Adipocyte (in vitro differentiated cells): ENCODE results near the gene ADGRG2.

Experiments used
- DNase-seq: peaks from one replicate; pipeline ENCODE4 v3.0.0-alpha.2; 2015; ENCODE audit warnings: low read depth
- H3K27me3 ChIP-seq: replicated peaks from 2 replicates; pipeline ENCODE4 v1.7.0; 2013; ENCODE audit warnings: mild to moderate bottlenecking, low read length, moderate library complexity; ENCODE audit not compliant: control insufficient read depth, insufficient read depth
- H3K36me3 ChIP-seq: 2 replicates; pipeline ENCODE4 v1.7.0; 2013; ENCODE audit warnings: low read length, mild to moderate bottlenecking, moderate library complexity; ENCODE audit not compliant: control insufficient read depth, insufficient read depth, severe bottlenecking
- H3K4me1 ChIP-seq: 2 replicates; pipeline ENCODE4 v1.7.0; 2013; ENCODE audit warnings: mild to moderate bottlenecking, low read length, moderate library complexity; ENCODE audit not compliant: control insufficient read depth, insufficient read depth
- H3K4me3 ChIP-seq: 2 replicates; pipeline ENCODE4 v1.7.0; 2013; ENCODE audit warnings: mild to moderate bottlenecking, low read length, moderate library complexity
- H3K9ac ChIP-seq: 2 replicates; pipeline ENCODE4 v1.7.0; 2013; ENCODE audit warnings: mild to moderate bottlenecking, low read length, moderate library complexity
- H3K9me3 ChIP-seq: 2 replicates; pipeline ENCODE4 v1.7.0; 2013; ENCODE audit warnings: mild to moderate bottlenecking, low read length, moderate library complexity; ENCODE audit not compliant: control insufficient read depth

The ADGRG2 gene

GRCh38 chrX:19003756-19004155 lies 118.5 kb downstream of the ADGRG2 start:
- Histone ChIP-seq H3K36me3 (no peaks in the 10 kb centered on the region), H3K9ac (no peak overlapping the region), H3K4me3 (no peak overlapping the region), H3K4me1 (no peaks in the 10 kb centered on the region), H3K9me3 (no peaks in the 10 kb centered on the region), H3K27me3 (no peaks in the 10 kb centered on the region)
- DNase-seq, result no peak

GRCh38 chrX:18998653-18999052 lies 123.6 kb downstream of the ADGRG2 start:
- no peak overlapping the region for H3K9ac ChIP-seq

DNA sequence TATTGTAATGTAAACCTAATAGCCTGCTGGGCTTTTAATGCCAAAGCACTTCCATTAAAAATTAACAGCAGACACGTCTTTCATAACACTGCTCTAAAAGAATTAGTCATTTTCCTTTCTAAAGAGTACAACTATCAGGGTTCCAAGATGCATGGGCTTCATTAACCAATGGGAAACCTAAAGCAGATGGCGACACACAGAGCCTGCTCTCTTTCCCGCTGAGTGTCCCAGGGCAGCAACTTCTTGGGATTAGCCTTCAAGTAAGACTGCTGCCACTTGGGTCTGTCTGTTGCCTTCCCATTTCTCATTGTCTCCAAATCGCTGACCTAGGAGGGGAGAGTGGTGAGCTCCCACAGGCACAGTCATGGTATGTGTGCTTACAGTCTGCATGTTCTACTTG lies 124.4 kb downstream of the ADGRG2 start:
- Histone ChIP-seq H3K36me3 (no peaks in the 10 kb centered on the region), H3K9me3 (no peaks in the 10 kb centered on the region), H3K27me3 (no peaks in the 10 kb centered on the region), H3K4me3 (no peak overlapping the region), H3K4me1 (peaks cover 7% of the 10 kb centered on the region), H3K9ac (no peak overlapping the region)
- no peak for DNase-seq

More at GRCh38 chrX:18998653-18999052, 123.6 kb downstream of the ADGRG2 start:
- H3K36me3 ChIP-seq, result no peaks in the 10 kb centered on the region
- H3K4me3 ChIP-seq, result no peak overlapping the region
- DNase-seq, result no peak
- peaks cover 7% of the 10 kb centered on the region for H3K4me1 ChIP-seq
- no peaks in the 10 kb centered on the region for H3K27me3 ChIP-seq
- no peaks in the 10 kb centered on the region for H3K9me3 ChIP-seq

- no peak for DNase-seq
- Histone ChIP-seq H3K9me3 (no peaks in the 10 kb centered on the region), H3K4me1 (peaks cover 7% of the 10 kb centered on the region), H3K9ac (no peak overlapping the region), H3K27me3 (no peaks in the 10 kb centered on the region), H3K36me3 (no peaks in the 10 kb centered on the region), H3K4me3 (no peak overlapping the region)
These were observed 125.7 kb downstream of the ADGRG2 start for GRCh38 chrX:18996536-18996935.

- H3K9me3 ChIP-seq, result no peaks in the 10 kb centered on the region
- H3K27me3 ChIP-seq, result no peaks in the 10 kb centered on the region
- peak overlapping the region; percentile 52 for H3K9ac ChIP-seq
- DNase-seq, result peak; percentile 54
- H3K4me3 ChIP-seq, result no peak overlapping the region
- H3K36me3 ChIP-seq, result no peaks in the 10 kb centered on the region
- peaks cover 7% of the 10 kb centered on the region for H3K4me1 ChIP-seq
These were observed 127.0 kb downstream of the ADGRG2 start for GRCh38 chrX:18995221-18995620.

DNA sequence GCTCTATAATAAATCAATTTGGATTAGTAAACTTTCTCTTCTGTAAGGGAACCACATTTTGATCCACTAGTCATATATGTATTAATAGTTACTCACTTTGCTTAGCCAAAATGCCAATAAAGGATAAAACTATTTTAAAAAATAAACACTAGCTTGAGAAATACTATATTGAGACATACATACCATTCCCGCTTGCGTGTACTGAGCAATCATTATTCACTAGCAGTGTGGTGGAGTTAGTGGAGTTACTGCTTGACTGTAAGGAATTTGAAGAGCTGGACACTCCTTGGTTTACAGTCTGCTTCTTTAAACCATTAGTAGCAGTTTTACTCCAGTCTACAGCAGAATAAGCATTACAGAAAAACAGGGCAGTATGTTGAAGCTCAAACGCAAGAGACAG lies 127.6 kb downstream of the ADGRG2 start:
- H3K9me3 ChIP-seq, result no peaks in the 10 kb centered on the region
- peak; percentile 71 for DNase-seq
- H3K36me3 ChIP-seq, result no peaks in the 10 kb centered on the region
- peaks cover 7% of the 10 kb centered on the region for H3K4me1 ChIP-seq
- H3K4me3 ChIP-seq, result no peak overlapping the region
- peak overlapping the region; percentile 52 for H3K9ac ChIP-seq
- no peaks in the 10 kb centered on the region for H3K27me3 ChIP-seq

GRCh38 chrX:18992829-18993228 lies 129.4 kb downstream of the ADGRG2 start:
- Histone ChIP-seq H3K4me1 (peaks cover 7% of the 10 kb centered on the region), H3K4me3 (no peak overlapping the region), H3K9ac (no peak overlapping the region), H3K27me3 (no peaks in the 10 kb centered on the region), H3K9me3 (no peaks in the 10 kb centered on the region), H3K36me3 (peaks cover 4% of the 10 kb centered on the region)
- no peak for DNase-seq

- Histone ChIP-seq H3K9ac (peak overlapping the region; percentile 83), H3K9me3 (no peaks in the 10 kb centered on the region), H3K4me3 (peak overlapping the region; percentile 85), H3K4me1 (no peaks in the 10 kb centered on the region), H3K36me3 (peaks cover 4% of the 10 kb centered on the region), H3K27me3 (no peaks in the 10 kb centered on the region)
- DNase-seq, result no peak
These were observed 137.2 kb downstream of the ADGRG2 start for GRCh38 chrX:18985186-18985435.

DNA sequence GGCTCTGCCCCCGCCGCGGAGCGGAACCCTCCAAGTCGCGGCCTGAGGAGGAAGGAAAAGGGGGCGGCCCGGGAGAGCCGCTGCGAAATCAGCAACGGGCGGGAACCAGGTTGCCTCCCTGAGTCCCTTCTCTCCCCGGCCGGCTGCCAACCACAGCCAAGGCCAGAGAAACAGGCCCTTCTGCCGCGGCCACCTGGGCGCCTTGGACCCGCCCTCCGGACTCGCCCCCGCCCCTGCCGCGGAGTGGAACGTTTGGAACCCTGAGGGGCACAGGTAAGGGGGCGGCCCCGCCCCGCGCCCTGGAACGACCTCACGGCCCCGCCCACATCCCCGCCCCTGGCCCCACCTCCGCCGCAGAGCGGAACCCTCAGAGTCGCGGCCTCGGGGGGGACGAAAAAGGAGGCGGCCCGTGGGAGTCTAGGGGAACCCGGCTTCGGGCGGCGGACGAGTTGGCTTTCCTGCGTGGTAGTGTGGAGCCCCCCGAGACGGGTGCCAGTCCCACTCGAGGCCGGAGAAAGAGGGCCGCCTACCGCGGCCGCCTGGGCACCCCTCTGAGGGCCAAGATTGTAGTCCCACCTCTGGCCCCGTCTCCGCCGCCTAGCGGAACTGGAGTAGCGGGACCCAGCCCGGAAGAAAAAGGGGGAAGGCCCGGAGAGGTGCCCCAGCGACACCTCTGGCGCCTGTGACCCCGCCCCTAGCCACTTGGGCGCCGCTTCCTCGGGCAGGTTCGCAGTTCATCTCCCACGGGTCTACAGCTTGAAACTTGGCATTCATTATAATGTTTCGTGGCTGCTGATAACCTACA lies 137.7 kb downstream of the ADGRG2 start:
- H3K4me3 ChIP-seq, result peak overlapping the region; percentile 85
- no peaks in the 10 kb centered on the region for H3K9me3 ChIP-seq
- peaks cover 4% of the 10 kb centered on the region for H3K36me3 ChIP-seq
- DNase-seq, result peak; percentile 81
- H3K9ac ChIP-seq, result peak overlapping the region; percentile 83
- no peaks in the 10 kb centered on the region for H3K4me1 ChIP-seq
- H3K27me3 ChIP-seq, result no peaks in the 10 kb centered on the region

DNA sequence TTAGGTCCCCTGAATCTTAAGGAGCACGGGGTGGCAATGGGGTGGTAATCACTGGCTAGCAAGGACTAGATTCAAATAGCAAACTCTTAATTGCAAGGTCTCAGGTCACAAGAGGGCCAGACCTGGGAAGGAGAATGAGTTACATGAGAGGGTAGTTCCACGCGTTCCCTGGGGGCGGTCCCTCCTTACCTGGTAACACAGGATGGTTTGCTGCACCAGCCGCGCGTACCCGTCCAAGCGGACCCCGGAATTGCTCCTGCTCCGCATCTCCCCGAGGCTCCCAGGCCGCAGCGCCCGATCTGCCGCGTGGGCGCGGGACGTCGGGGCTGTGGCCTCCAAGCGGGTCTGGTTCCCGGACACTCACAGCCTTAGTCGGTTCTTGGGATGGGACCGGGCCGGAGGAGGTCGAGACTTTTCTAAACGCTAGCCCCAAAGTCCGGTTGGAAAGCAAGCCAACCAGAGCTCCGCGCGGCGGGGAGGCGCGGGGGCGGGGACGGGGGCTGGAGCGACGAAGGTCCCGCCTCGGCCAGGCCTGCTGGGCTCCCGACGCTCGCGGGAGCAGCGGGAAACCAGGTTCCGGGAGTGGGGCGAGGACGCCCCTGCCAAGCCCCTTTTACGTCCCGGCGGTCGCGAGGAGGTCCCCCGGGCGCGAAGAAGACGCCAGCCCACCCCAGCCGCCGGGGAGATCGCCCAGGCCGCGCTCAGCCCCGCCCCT lies 138.4 kb downstream of the ADGRG2 start, which contains the start of gene PHKA2:
Gene PHKA2, minus strand, starts transcription at position 449 of the 715 bp plus-strand sequence. Its CDS starts 182 bp downstream, at position 267.
- H3K9ac ChIP-seq, result peak within 1 kb of the TSS; percentile 83
- H3K27me3 ChIP-seq, result no peaks in the 10 kb centered on the region
- peak within 1 kb of the TSS; percentile 85 for H3K4me3 ChIP-seq
- peak; percentile 68 for DNase-seq
- H3K4me1 ChIP-seq, result no peaks in the 10 kb centered on the region
- no peaks in the 10 kb centered on the region for H3K9me3 ChIP-seq
- H3K36me3 ChIP-seq, result peaks cover 4% of the 10 kb centered on the region

GRCh38 chrX:18981124-18981807 lies 141.0 kb downstream of the ADGRG2 start:
- Histone ChIP-seq H3K9me3 (no peaks in the 10 kb centered on the region), H3K27me3 (no peaks in the 10 kb centered on the region)
- no peak for DNase-seq

More at GRCh38 chrX:18981124-18981807, 141.0 kb downstream of the ADGRG2 start:
- H3K4me3 ChIP-seq, result no peak overlapping the region
- H3K36me3 ChIP-seq, result no peaks in the 10 kb centered on the region
- H3K4me1 ChIP-seq, result no peaks in the 10 kb centered on the region
- H3K9ac ChIP-seq, result no peak overlapping the region
